Measurements from ENCODE around the gene C2CD2.
"Not testable (repeated sequence)": the region's sequence is repeated elsewhere in the genome, so short reads cannot be mapped to it uniquely, and the experiment has no call there.

Gene C2CD2

DNA sequence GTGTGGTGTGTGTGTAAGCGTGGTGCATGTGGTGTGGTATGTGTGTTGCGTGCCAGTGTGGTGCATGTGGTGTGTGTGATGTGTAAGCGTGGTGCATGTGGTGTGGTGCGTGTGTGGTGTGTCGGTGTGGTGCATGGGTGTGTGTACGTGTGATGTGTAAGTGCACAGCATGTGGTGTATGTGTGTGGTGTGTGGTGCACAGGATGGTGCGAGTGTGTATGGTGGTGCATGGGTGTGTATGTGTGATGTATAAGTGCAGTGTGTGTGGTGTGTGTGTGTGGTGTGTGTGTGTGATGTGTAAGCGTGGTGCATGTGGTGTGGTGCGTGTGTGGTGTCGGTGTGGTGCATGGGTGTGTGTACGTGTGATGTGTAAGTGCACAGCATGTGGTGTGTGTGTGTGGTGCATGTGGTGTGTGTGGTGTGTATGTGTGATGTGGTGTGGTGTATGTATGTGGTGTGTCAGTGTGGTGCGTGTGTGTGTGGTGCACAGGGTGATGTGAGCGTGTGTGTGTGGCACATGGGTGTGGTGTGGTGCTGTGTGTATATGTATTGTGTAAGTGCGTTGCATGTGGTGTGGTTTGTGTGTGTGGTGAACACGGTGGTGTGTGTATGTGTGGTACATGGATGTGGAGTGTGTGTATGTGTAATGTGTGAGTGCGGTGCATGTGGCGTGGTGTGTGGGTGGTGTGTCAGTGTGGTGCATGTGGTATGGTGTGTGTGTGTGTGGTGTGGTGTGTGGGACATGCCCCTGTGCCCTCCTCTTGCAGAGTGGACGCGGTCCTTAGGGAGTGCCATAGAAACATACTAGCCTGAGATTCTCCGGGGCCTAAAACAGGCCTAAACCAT lies 1.1 kb upstream of the C2CD2 start:
- Histone ChIP-seq H3K4me2 (ENCODE audit: low read length) (peak overlapping the region; percentile 77), H3K4me3 (ENCODE audit: low read length) (no peak overlapping the region), H3K4me1 (ENCODE audit: control insufficient read depth, insufficient read depth, low read length) (peaks cover 52% of the 10 kb centered on the region), H3K9me3 (replicated peaks; ENCODE audit: low read length) (no peaks in the 10 kb centered on the region), H3K27me3 (ENCODE audit: control insufficient read depth, insufficient read depth, low read length) (no peaks in the 10 kb centered on the region), H3K9ac (ENCODE audit: low read depth, low read length) (no peak overlapping the region), H3K36me3 (ENCODE audit: insufficient read depth, low read length) (peaks cover 5% of the 10 kb centered on the region)

DNA sequence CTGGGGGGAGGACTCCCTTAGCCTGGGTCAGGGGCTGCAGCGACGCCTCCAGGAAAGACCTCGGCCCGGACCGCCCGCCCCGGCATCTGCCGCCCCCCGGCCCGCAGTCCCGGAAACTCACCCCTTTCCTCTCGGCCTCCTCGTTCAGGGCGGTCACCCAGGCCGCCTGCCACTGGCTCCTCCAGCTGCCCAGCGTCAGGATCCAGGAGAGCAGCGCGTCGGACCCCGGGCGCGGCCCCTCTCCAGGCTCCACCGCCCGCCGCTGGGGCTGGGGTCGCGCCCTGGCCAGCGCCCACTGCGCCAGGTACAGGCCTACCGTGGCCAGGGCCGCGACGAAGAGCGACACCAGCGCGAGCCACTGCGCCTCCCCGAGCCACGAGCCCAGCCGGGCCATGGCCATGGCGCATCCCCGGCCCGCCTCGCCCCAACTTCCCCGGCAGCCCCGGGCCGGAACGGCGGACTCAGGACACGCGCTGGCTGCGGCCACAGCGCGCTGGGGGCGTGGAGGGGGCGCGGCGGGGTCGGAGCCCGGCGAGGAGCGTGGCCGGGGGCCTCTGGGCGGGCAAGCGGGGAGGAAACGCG lies 478 bp downstream of the C2CD2 start:
- H3K4me1 ChIP-seq (ENCODE audit: control insufficient read depth, insufficient read depth, low read length): peaks cover 44% of the 10 kb centered on the region
- H3K9me3 ChIP-seq (replicated peaks; ENCODE audit: low read length): no peaks in the 10 kb centered on the region
- H3K4me2 ChIP-seq (ENCODE audit: low read length): peak overlapping the region; percentile 92
- H3K36me3 ChIP-seq (ENCODE audit: insufficient read depth, low read length): peaks cover 5% of the 10 kb centered on the region
- H3K4me3 ChIP-seq (ENCODE audit: low read length): peak overlapping the region; percentile 80
- H3K9ac ChIP-seq (ENCODE audit: low read depth, low read length): peak overlapping the region; percentile 90
- H3K27me3 ChIP-seq (ENCODE audit: control insufficient read depth, insufficient read depth, low read length): no peaks in the 10 kb centered on the region

DNA sequence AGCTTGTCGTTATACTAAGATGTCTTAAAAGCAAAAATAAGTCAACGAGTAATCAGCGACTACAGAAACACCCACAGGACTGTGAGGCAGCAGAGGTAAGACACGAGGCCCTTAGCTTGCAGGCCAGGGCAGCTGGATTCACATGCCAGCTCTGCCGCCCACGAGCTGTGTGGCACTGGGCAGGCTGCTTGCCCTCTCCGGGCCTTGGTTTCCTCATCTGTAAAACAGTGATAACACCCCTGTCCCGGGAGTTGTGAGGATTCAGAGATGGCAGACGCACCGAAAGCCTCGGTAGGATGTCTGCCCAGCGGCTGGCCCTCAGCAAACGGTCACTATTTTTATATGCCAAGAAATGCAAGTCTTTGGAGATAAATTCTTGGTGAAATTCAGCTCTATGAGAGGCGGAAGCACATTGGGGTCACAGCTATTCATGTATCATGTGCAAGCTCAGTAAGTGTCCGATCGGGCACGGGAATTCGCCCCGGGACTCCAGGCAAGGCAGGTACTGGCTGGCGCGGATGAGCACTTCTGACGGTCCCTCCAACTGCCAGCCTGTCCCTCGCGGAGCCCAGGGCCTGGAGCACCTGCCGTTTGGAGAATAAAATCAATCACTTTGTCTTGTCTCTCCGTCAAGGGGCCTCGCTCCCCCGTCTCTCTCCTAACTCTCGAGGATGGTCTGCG lies 1.1 kb downstream of the C2CD2 start:
- Histone ChIP-seq H3K27me3 (ENCODE audit: control insufficient read depth, insufficient read depth, low read length) (no peaks in the 10 kb centered on the region), H3K36me3 (ENCODE audit: insufficient read depth, low read length) (peaks cover 5% of the 10 kb centered on the region), H3K9ac (ENCODE audit: low read depth, low read length) (peak overlapping the region; percentile 90), H3K9me3 (replicated peaks; ENCODE audit: low read length) (no peaks in the 10 kb centered on the region), H3K4me3 (ENCODE audit: low read length) (peak overlapping the region; percentile 80), H3K4me1 (ENCODE audit: control insufficient read depth, insufficient read depth, low read length) (peaks cover 44% of the 10 kb centered on the region), H3K4me2 (ENCODE audit: low read length) (peak overlapping the region; percentile 92)

DNA sequence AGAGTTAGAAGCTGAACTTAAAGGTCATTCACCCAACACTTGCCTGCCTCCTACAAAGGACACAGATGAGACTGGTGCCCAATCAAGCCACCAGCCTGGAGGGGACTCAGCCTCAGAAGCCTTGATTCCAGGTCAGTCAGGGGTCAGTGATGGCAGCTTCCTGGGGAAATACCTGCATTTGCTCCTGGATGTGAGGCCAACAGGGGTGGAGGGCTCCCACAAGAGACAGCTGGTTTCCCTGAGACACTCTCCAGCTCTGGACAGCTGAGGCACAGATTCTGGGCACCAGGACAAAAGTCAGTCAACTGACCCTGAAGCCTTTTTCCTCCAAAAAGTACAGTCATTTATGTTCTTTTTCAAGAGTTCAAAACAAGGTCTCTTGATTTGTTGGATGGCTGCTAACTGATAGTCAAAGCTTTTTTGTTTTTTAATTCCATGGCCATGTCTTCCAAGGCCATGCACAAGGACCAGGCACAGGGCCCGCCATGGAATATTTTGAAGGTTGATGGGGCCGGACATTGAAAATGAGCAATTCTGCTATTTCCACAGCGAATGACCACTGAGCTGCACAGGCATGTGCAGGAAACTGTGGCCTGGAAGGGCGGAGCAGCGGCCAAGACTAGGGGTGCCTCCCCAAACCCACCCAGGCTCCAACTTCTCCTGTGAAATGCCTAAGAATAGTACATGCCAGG lies 1.8 kb downstream of the C2CD2 start:
- no peaks in the 10 kb centered on the region for H3K27me3 ChIP-seq (ENCODE audit: control insufficient read depth, insufficient read depth, low read length)
- peaks cover 42% of the 10 kb centered on the region for H3K4me1 ChIP-seq (ENCODE audit: control insufficient read depth, insufficient read depth, low read length)
- no peaks in the 10 kb centered on the region for H3K9me3 ChIP-seq (replicated peaks; ENCODE audit: low read length)
- peak overlapping the region; percentile 90 for H3K9ac ChIP-seq (ENCODE audit: low read depth, low read length)
- peak overlapping the region; percentile 80 for H3K4me3 ChIP-seq (ENCODE audit: low read length)
- H3K4me2 ChIP-seq (ENCODE audit: low read length): peak overlapping the region; percentile 92
- H3K36me3 ChIP-seq (ENCODE audit: insufficient read depth, low read length): peaks cover 5% of the 10 kb centered on the region

DNA sequence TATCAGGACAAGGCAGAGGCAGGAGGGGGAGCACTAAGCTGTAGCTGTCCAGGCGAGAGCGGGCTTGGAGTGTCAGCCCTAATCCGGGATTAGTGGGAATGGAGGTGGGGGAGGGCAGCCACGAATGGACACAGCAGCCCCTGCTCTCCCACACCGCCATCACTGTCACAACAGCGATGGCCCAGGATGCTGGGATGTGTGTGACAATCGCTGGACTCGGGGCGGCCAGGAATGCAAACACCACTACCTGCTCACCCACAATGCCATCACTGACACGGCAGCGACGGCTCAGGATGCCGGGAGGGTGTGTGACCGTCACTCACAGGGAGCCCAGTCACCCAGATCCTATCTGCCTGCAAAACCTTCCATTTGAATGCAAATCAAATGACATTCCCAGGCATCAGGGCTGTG lies 2.9 kb downstream of the C2CD2 start:
- Histone ChIP-seq H3K4me2 (ENCODE audit: low read length) (peak overlapping the region; percentile 92), H3K9me3 (replicated peaks; ENCODE audit: low read length) (no peaks in the 10 kb centered on the region), H3K4me1 (ENCODE audit: control insufficient read depth, insufficient read depth, low read length) (peaks cover 37% of the 10 kb centered on the region), H3K36me3 (ENCODE audit: insufficient read depth, low read length) (peaks cover 5% of the 10 kb centered on the region), H3K9ac (ENCODE audit: low read depth, low read length) (no peak overlapping the region), H3K27me3 (ENCODE audit: control insufficient read depth, insufficient read depth, low read length) (no peaks in the 10 kb centered on the region), H3K4me3 (ENCODE audit: low read length) (no peak overlapping the region)

DNA sequence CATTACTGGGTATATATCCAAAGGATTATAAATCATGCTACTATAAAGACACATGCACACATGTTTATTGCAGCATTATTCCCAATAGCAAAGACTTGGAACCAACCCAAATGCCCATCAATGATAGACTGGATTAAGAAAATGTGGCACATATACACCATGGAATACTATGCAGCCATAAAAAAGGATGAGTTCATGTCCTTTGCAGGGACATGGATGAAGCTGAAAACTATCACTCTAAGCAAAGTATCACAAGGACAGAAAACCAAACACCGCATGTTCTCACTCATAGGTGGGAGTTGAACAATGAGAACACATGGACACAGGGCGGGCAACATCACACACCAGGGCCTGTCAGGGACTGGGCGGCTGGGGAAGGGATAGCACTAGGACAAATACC lies 4.2 kb downstream of the C2CD2 start:
- not testable (repeated sequence) for H3K9ac ChIP-seq (ENCODE audit: low read depth, low read length); H3K4me2 ChIP-seq (ENCODE audit: low read length); H3K36me3 ChIP-seq (ENCODE audit: insufficient read depth, low read length); H3K4me3 ChIP-seq (ENCODE audit: low read length); H3K27me3 ChIP-seq (ENCODE audit: control insufficient read depth, insufficient read depth, low read length); H3K9me3 ChIP-seq (replicated peaks; ENCODE audit: low read length)
- peaks cover 37% of the 10 kb centered on the region for H3K4me1 ChIP-seq (ENCODE audit: control insufficient read depth, insufficient read depth, low read length)

DNA sequence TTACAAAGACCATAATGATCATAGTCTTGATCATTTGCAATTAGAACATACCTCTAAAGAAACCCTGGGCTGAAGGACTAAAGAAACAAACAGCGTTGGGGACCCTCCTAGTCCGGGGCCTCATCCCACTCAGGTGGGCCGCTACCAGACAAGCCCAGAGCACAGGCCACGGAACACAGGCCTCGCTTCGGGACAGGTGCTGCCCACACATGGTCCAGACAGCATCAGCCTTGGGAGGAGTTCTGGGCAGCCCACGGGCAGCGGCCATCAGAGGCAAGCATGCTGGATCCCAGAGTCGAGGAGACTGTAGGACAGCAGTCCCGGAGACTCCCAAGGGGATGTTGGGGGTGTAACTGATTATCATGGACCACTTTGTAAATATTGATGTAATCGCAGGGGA lies 4.9 kb downstream of the C2CD2 start:
- H3K36me3 ChIP-seq (ENCODE audit: insufficient read depth, low read length): peaks cover 5% of the 10 kb centered on the region

DNA sequence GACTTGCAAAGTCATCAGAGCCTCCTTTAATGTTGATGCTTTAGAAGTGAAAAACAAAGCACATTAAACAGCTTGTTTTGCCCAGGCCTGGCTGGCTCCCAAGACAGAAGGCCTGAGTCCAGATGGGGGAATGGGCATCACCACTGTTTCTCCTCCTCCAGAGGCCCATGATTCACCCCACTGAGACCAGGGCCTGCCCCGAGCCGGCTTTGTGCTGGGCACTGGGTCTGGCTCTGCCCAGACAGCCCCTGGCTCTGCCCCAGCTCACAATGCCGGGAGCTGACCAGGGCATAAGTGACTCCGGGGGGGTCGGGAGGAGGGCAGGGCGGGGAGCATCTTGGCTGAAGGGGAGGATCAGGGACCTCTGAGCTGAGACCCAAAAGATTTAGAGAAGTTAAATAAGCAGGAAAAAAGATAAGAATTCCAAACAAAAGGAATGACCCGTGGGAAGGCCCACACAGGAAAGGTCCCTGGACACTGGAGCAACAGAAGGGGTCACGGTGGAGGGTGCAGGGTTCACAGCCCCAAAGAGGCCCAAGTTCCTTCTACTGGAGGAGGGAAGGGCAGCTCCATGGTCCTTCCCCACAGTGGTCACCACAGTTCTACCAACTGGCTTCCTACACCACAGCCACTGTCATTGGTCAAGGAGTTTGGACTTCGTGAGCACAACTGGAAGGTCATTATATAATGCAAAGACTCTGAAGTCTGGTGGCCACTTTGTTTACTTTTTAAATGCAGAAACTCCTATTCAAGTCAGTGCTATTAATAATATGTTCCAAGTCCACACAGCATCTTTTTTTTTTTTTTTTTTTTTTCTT lies 5.5 kb downstream of the C2CD2 start:
- Histone ChIP-seq H3K4me3 (ENCODE audit: low read length) (peak overlapping the region; percentile 2), H3K9me3 (replicated peaks; ENCODE audit: low read length) (no peaks in the 10 kb centered on the region), H3K4me1 (ENCODE audit: control insufficient read depth, insufficient read depth, low read length) (peaks cover 30% of the 10 kb centered on the region)

More for the DNA sequence above, 4.9 kb downstream of the C2CD2 start:
- Histone ChIP-seq H3K4me1 (ENCODE audit: control insufficient read depth, insufficient read depth, low read length) (peaks cover 30% of the 10 kb centered on the region), H3K9ac (ENCODE audit: low read depth, low read length) (no peak overlapping the region), H3K4me3 (ENCODE audit: low read length) (no peak overlapping the region), H3K27me3 (ENCODE audit: control insufficient read depth, insufficient read depth, low read length) (no peaks in the 10 kb centered on the region), H3K9me3 (replicated peaks; ENCODE audit: low read length) (no peaks in the 10 kb centered on the region), H3K4me2 (ENCODE audit: low read length) (no peak overlapping the region)

DNA sequence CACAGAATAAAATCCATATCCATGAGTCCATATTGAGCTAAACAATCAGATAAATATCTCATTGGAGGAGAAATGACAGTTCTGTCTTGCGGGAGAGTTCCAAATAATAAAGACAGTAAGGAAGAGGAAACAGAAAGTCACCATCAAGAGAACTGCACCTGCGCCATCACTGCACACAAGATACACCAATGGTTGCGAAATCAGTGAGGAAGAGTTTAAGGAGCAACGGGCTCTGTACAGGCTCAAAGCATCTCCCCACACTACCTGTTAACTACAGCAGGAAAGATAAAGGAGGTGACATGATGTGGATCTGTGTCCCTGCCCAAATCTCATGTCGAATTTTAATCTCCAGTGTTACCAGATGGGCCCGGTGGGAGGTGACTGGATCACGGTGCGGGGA lies 7.8 kb downstream of the C2CD2 start:
- Histone ChIP-seq H3K27me3 (ENCODE audit: control insufficient read depth, insufficient read depth, low read length) (no peaks in the 10 kb centered on the region), H3K4me1 (ENCODE audit: control insufficient read depth, insufficient read depth, low read length) (peaks cover 15% of the 10 kb centered on the region), H3K9me3 (replicated peaks; ENCODE audit: low read length) (no peaks in the 10 kb centered on the region), H3K36me3 (ENCODE audit: insufficient read depth, low read length) (peaks cover 14% of the 10 kb centered on the region), H3K4me3 (ENCODE audit: low read length) (no peak overlapping the region), H3K9ac (ENCODE audit: low read depth, low read length) (no peak overlapping the region), H3K4me2 (ENCODE audit: low read length) (no peak overlapping the region)

More for the DNA sequence above, 5.5 kb downstream of the C2CD2 start:
- H3K4me2 ChIP-seq (ENCODE audit: low read length): peak overlapping the region; percentile 57
- H3K27me3 ChIP-seq (ENCODE audit: control insufficient read depth, insufficient read depth, low read length): no peaks in the 10 kb centered on the region
- peaks cover 5% of the 10 kb centered on the region for H3K36me3 ChIP-seq (ENCODE audit: insufficient read depth, low read length)
- peak overlapping the region; percentile 39 for H3K9ac ChIP-seq (ENCODE audit: low read depth, low read length)

DNA sequence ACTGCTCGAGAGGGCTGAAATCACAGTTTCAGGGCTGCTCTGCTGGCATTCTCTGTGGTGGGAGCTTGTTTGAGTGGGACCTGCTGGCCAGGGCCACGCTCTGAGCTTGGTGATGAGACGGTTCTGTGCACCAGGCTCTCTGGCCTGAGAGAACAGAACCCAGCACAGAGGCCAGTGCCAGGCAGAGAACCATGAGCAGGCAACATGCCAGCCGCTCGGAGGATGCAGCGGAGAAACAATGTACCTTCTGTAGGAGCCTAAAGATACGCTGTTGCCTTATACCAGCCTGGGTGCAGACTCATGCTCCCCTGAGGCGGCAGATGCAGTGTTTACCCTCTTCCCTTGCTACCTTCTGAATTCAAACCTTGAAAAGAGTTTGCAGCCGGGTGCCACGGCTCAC lies 10.0 kb downstream of the C2CD2 start:
- Histone ChIP-seq H3K27me3 (ENCODE audit: control insufficient read depth, insufficient read depth, low read length) (no peaks in the 10 kb centered on the region), H3K9me3 (replicated peaks; ENCODE audit: low read length) (no peaks in the 10 kb centered on the region), H3K4me3 (ENCODE audit: low read length) (no peak overlapping the region), H3K4me2 (ENCODE audit: low read length) (no peak overlapping the region), H3K9ac (ENCODE audit: low read depth, low read length) (no peak overlapping the region), H3K36me3 (ENCODE audit: insufficient read depth, low read length) (peaks cover 15% of the 10 kb centered on the region), H3K4me1 (ENCODE audit: control insufficient read depth, insufficient read depth, low read length) (peaks cover 15% of the 10 kb centered on the region)
